GM21381 (cell line): ENCODE measurements around the gene PMM2.
"Not testable (repeated sequence)": the region's sequence is repeated elsewhere in the genome, so short reads cannot be mapped to it uniquely, and the experiment has no call there.

Experiments
- ATAC-seq: cut with Tn5 transposase; IDR thresholded peaks from one replicate; pipeline ENCODE4 v1.9.1; 2021; ENCODE audit warnings: mild to moderate bottlenecking, moderate library complexity; ENCODE audit not compliant: unreplicated experiment

PMM2 gene

GRCh38 chr16:8816967-8817655 is 19.5 kb downstream of the PMM2 start:
- ATAC-seq = no peak

GRCh38 chr16:8818504-8819270 is 21.0 kb downstream of the PMM2 start:
- ATAC-seq = peak; percentile 81

GRCh38 chr16:8819411-8820034 is 21.9 kb downstream of the PMM2 start:
- ATAC-seq = no peak

- ATAC-seq = no peak
These were observed 24.8 kb downstream of the PMM2 start for GRCh38 chr16:8822403-8822802.

- no peak for ATAC-seq
These were observed 28.7 kb downstream of the PMM2 start for GRCh38 chr16:8826278-8826879.

GRCh38 chr16:8828541-8829165 is 31.0 kb downstream of the PMM2 start:
- ATAC-seq = no peak

- ATAC-seq = no peak
These were observed 33.8 kb downstream of the PMM2 start for GRCh38 chr16:8831450-8831849.

- ATAC-seq = no peak
These were observed 34.5 kb downstream of the PMM2 start for GRCh38 chr16:8831871-8832716.

- ATAC-seq = no peak
These were observed 35.1 kb downstream of the PMM2 start for GRCh38 chr16:8832717-8833105.

GRCh38 chr16:8836797-8837196 is 39.2 kb downstream of the PMM2 start:
- not testable (repeated sequence) for ATAC-seq

GRCh38 chr16:8837594-8837993 is 40.0 kb downstream of the PMM2 start:
- ATAC-seq = not testable (repeated sequence)

GRCh38 chr16:8842016-8842415 is 44.4 kb downstream of the PMM2 start:
- not testable (repeated sequence) for ATAC-seq

- not testable (repeated sequence) for ATAC-seq
These were observed 45.7 kb downstream of the PMM2 start for GRCh38 chr16:8843296-8843695.

GRCh38 chr16:8845699-8846298 is 48.2 kb downstream of the PMM2 start:
- ATAC-seq = no peak

- no peak for ATAC-seq
These were observed 48.8 kb downstream of the PMM2 start for GRCh38 chr16:8846401-8846932.

GRCh38 chr16:8847145-8847544 is 49.5 kb downstream of the PMM2 start:
- no peak for ATAC-seq

- ATAC-seq = no peak
These were observed 50.0 kb downstream of the PMM2 start for GRCh38 chr16:8847623-8848022.

GRCh38 chr16:8848231-8848938 is 50.7 kb downstream of the PMM2 start:
- no peak for ATAC-seq

- no peak for ATAC-seq
These were observed 51.3 kb downstream of the PMM2 start for GRCh38 chr16:8848939-8849391.
